ENCODE results near the gene ZNF880. TPM values are rescaled to one million over a fixed set of nuclear protein-coding genes. Genes with fewer than 3 reads are reported as not detected.
"Not testable (repeated sequence)": the region's sequence is repeated elsewhere in the genome, so short reads cannot be mapped to it uniquely, and the experiment has no call there.

The ZNF880 gene
- total and polyA plus RNA-seq, 2 of the 8 experiments (the other 6 are each of a cell fraction or from before 2014, with no cell fraction given) = 11.4 to 25.9 TPM

DNA sequence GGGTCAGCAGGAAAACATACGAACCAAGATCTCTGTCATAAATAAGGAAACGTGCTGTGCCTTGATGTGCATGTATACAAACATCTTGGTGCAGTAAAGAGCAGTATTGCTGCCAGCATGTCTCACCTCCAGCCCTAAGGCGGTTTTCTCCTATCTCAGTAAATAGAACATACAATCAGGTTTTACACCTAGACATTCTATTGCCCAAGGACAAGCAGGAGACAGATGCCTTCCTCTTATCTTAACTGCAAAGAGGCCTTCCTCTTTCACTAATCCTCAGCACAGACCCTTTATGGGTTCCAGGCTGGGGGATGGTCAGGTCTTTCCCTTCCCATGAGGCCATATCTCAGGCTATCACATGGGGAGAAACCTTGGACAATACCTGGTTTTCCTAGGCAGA is 30.7 kb upstream of the ZNF880 start:
- H2AK5ac ChIP-seq (ENCODE audit: low read depth, low read length); H4K91ac ChIP-seq (replicated peaks; ENCODE audit: insufficient read length, low read length); DNase-seq (ENCODE audit: low read depth in 1 of 2, low spot score in 2 of 2); H3K79me2 ChIP-seq (ENCODE audit: control insufficient read depth in 1 of 2, insufficient read depth in 2 of 2, low read length in 2 of 2); FAIRE-seq; H4K20me1 ChIP-seq (replicated peaks in 1 of 2; ENCODE audit: control insufficient read depth in 1 of 2, insufficient read depth in 2 of 2, low read length in 2 of 2); H4K8ac ChIP-seq (ENCODE audit: extremely low read depth, insufficient read depth, low read length); H2BK120ac ChIP-seq (replicated peaks; ENCODE audit: low read depth, low read length); H2BK12ac ChIP-seq (ENCODE audit: low read depth, low read length); H3K56ac ChIP-seq (replicated peaks; ENCODE audit: insufficient read length, low read depth, low read length); H3K27ac ChIP-seq (ENCODE audit: low read depth, low read length); H3K36me3 ChIP-seq (ENCODE audit: control insufficient read depth in 2 of 4, insufficient read depth in 4 of 4, low read length in 3 of 4); H3K23ac ChIP-seq (ENCODE audit: insufficient read length); H3K4ac ChIP-seq (replicated peaks; ENCODE audit: insufficient read length, low read depth, low read length); H3K23me2 ChIP-seq (ENCODE audit: low read depth, low read length); H3K18ac ChIP-seq (ENCODE audit: extremely low read depth, low read length); H2AFZ ChIP-seq (ENCODE audit: low read length); H2BK5ac ChIP-seq (ENCODE audit: low read depth, low read length); H3K4me1 ChIP-seq (replicated peaks in 1 of 4; ENCODE audit: control insufficient read depth in 3 of 4, insufficient read depth in 4 of 4, low read length in 3 of 4); H3K9me3 ChIP-seq (ENCODE audit: insufficient read depth in 2 of 2, low read depth in 1 of 2, low read length in 1 of 2); H3K4me2 ChIP-seq (ENCODE audit: insufficient read depth in 1 of 2, low read depth in 2 of 2, low read length in 2 of 2); CTCF ChIA-PET (ENCODE audit: partially characterized antibody); H4K5ac ChIP-seq (ENCODE audit: insufficient read length, low read depth, low read length); H3K4me3 ChIP-seq (ENCODE audit: extremely low read depth in 1 of 4, insufficient read depth in 2 of 4, low read depth in 3 of 4, low read length in 4 of 4); H3K79me1 ChIP-seq (ENCODE audit: low read depth, low read length); H2BK15ac ChIP-seq (ENCODE audit: low read length); POLR2A ChIA-PET (ENCODE audit: partially characterized antibody); H3K14ac ChIP-seq (ENCODE audit: insufficient read length); H2BK20ac ChIP-seq (ENCODE audit: low read length); H3K27me3 ChIP-seq (replicated peaks in 1 of 4; ENCODE audit: control insufficient read depth in 3 of 4, extremely low read depth in 1 of 4, insufficient read depth in 3 of 4, low read length in 3 of 4); H3K9ac ChIP-seq (replicated peaks in 1 of 4; ENCODE audit: extremely low read depth in 1 of 4, low read depth in 3 of 4, low read length in 3 of 4): not testable (repeated sequence)
- WGBS, 2 experiments (ENCODE audit: extremely low coverage in 1 of 2, insufficient coverage in 1 of 2, insufficient read length in 1 of 2, insufficient replicate concordance in 2 of 2, low coverage in 1 of 2, low lambda C conversion rate in 2 of 2, missing lambda C conversion rate in 1 of 2) = 94% methylated on average over 3 of the region's 3 CpGs; no CpG with 5 or more reads in 1 of the 2 experiments

Data from H1 (cell line).